ENCODE measurements around the gene NUDT2. TPM values are rescaled to one million over a fixed set of nuclear protein-coding genes. Genes with fewer than 3 reads are reported as not detected.
"Not testable (repeated sequence)": the region's sequence is repeated elsewhere in the genome, so short reads cannot be mapped to it uniquely, and the experiment has no call there.

NUDT2 gene
- total and polyA plus RNA-seq, 2 donors (not counting 1 experiment from before 2014, with no cell fraction given), result 47.1 to 50.8 TPM

DNA sequence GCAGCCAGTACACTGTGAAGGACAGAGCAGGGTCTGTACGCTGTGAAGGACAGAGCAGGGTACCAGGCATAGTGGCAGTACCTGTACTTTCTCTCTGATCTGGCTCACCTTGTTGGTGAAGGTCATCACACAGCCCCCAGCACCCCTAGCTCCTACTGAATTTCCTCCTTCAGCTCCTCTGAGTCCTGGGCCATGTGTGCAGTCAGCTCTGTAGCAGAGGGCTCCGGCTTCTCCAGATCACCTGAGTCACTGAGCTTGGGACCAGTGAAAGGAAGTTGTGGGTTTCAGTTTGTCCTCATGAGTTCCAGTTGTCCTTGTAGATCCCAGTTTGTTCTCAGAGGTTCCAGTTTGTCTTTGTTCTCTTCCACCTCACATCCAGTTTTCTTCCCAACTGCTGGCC lies 5.5 kb downstream of the NUDT2 start:
- Histone ChIP-seq H3K27me3 (ENCODE audit: control insufficient read depth, insufficient read depth, low read length) (no peaks in the 10 kb centered on the region), H2AFZ (ENCODE audit: low read length) (no peak overlapping the region), H3K9ac (ENCODE audit: insufficient read depth, low read length) (no peak overlapping the region), H3K27ac (ENCODE audit: insufficient read depth, low read length) (no peak overlapping the region), H3K9me3 (ENCODE audit: control insufficient read depth, insufficient read depth, low read depth, low read length) (no peaks in the 10 kb centered on the region), H3K4me2 (ENCODE audit: extremely low read depth, insufficient read depth, low read length) (no peak overlapping the region), H3K4me1 (ENCODE audit: control insufficient read depth, extremely low read depth, insufficient read depth, low read length) (no peaks in the 10 kb centered on the region), H3K79me2 (ENCODE audit: control insufficient read depth, insufficient read depth, low read length) (peaks cover 4% of the 10 kb centered on the region), H3K36me3 (ENCODE audit: control insufficient read depth, insufficient read depth, low read length) (no peaks in the 10 kb centered on the region), H4K20me1 (ENCODE audit: control insufficient read depth, extremely low read depth, insufficient read depth, low read length) (no peaks in the 10 kb centered on the region), H3K4me3 (replicated peaks in 1 of 4; ENCODE audit: control extremely low read depth in 1 of 4, insufficient read depth in 1 of 4, low read depth in 3 of 4, low read length in 4 of 4) (no peak overlapping the region)
- DNase-seq (ENCODE audit: low read depth in 2 of 2), result no peak
- TF ChIP-seq, protein P1, sequence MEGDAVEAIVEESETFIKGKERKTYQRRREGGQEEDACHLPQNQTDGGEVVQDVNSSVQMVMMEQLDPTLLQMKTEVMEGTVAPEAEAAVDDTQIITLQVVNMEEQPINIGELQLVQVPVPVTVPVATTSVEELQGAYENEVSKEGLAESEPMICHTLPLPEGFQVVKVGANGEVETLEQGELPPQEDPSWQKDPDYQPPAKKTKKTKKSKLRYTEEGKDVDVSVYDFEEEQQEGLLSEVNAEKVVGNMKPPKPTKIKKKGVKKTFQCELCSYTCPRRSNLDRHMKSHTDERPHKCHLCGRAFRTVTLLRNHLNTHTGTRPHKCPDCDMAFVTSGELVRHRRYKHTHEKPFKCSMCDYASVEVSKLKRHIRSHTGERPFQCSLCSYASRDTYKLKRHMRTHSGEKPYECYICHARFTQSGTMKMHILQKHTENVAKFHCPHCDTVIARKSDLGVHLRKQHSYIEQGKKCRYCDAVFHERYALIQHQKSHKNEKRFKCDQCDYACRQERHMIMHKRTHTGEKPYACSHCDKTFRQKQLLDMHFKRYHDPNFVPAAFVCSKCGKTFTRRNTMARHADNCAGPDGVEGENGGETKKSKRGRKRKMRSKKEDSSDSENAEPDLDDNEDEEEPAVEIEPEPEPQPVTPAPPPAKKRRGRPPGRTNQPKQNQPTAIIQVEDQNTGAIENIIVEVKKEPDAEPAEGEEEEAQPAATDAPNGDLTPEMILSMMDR (conservative IDR thresholded peaks at IDR 0.05 in 1 of 2, IDR thresholded peaks at IDR 0.05 in 1 of 2; ENCODE audit: low read depth in 1 of 2, low read length in 2 of 2), result no peak
- TF ChIP-seq EZH2 (IDR thresholded peaks at IDR 0.05; ENCODE audit: low read length, missing control alignments), result no peak

DNA sequence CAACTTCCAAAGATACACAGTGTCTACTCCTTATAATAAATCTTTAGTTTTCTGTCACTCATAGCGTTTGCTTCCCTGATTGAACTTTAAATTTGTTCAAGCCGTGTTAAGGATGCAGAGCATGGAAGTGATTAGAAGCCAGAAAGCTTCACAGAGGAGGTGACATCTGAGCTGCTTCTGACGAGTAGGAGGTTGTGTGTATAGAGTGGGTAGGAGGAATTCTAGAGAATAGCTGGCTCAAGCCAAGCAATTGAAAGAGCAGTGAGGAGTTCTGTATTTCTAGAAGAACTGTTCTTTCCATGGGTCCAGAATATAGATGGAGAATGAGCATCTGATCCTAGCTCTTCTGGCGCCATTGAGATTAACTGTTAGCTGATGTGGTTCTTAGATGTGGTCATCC lies 6.0 kb downstream of the NUDT2 start:
- no peak overlapping the region for H3K9ac ChIP-seq (ENCODE audit: insufficient read depth, low read length)
- no peaks in the 10 kb centered on the region for H4K20me1 ChIP-seq (ENCODE audit: control insufficient read depth, extremely low read depth, insufficient read depth, low read length)
- H3K36me3 ChIP-seq (ENCODE audit: control insufficient read depth, insufficient read depth, low read length), result peaks cover 1% of the 10 kb centered on the region
- no peak overlapping the region for H2AFZ ChIP-seq (ENCODE audit: low read length)
- no peaks in the 10 kb centered on the region for H3K4me1 ChIP-seq (ENCODE audit: control insufficient read depth, extremely low read depth, insufficient read depth, low read length)
- H3K4me3 ChIP-seq (replicated peaks in 1 of 4; ENCODE audit: control extremely low read depth in 1 of 4, insufficient read depth in 1 of 4, low read depth in 3 of 4, low read length in 4 of 4), result no peak overlapping the region
- peaks cover 3% of the 10 kb centered on the region for H3K79me2 ChIP-seq (ENCODE audit: control insufficient read depth, insufficient read depth, low read length)
- H3K27ac ChIP-seq (ENCODE audit: insufficient read depth, low read length), result no peak overlapping the region
- TF ChIP-seq, protein P1 (conservative IDR thresholded peaks at IDR 0.05 in 1 of 2, IDR thresholded peaks at IDR 0.05 in 1 of 2; ENCODE audit: low read depth in 1 of 2, low read length in 2 of 2), result no peak
- TF ChIP-seq EZH2 (IDR thresholded peaks at IDR 0.05; ENCODE audit: low read length, missing control alignments), result no peak
- H3K9me3 ChIP-seq (ENCODE audit: control insufficient read depth, insufficient read depth, low read depth, low read length), result no peaks in the 10 kb centered on the region
- no peaks in the 10 kb centered on the region for H3K27me3 ChIP-seq (ENCODE audit: control insufficient read depth, insufficient read depth, low read length)
- H3K4me2 ChIP-seq (ENCODE audit: extremely low read depth, insufficient read depth, low read length), result no peak overlapping the region
- no peak for DNase-seq (ENCODE audit: low read depth in 2 of 2)

DNA sequence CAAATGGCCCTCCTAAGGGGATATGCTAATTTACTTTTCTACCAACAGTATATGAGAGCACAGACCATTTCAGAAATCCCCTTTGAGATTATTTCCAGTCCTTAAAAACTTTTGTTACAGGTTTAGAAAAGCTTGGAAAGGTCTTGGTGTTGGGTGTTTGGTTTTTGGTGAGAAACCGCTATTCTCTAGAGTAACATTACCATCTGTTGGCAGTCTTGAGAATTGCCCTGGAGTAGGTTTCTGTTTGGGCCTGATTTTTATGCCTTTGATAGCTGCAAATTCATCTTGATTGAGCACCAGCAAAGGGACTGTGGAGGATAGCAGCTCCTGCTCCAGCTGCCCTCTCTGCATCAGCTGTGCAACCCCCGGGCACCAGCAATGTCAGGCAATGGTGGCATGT lies 8.0 kb downstream of the NUDT2 start:
- Histone ChIP-seq H3K27me3 (ENCODE audit: control insufficient read depth, insufficient read depth, low read length) (no peaks in the 10 kb centered on the region), H3K79me2 (ENCODE audit: control insufficient read depth, insufficient read depth, low read length) (peaks cover 2% of the 10 kb centered on the region), H2AFZ (ENCODE audit: low read length) (no peak overlapping the region), H3K36me3 (ENCODE audit: control insufficient read depth, insufficient read depth, low read length) (peaks cover 3% of the 10 kb centered on the region), H3K27ac (ENCODE audit: insufficient read depth, low read length) (no peak overlapping the region), H3K4me1 (ENCODE audit: control insufficient read depth, extremely low read depth, insufficient read depth, low read length) (no peaks in the 10 kb centered on the region), H4K20me1 (ENCODE audit: control insufficient read depth, extremely low read depth, insufficient read depth, low read length) (no peaks in the 10 kb centered on the region), H3K9ac (ENCODE audit: insufficient read depth, low read length) (no peak overlapping the region), H3K4me2 (ENCODE audit: extremely low read depth, insufficient read depth, low read length) (no peak overlapping the region), H3K9me3 (ENCODE audit: control insufficient read depth, insufficient read depth, low read depth, low read length) (no peaks in the 10 kb centered on the region), H3K4me3 (replicated peaks in 1 of 4; ENCODE audit: control extremely low read depth in 1 of 4, insufficient read depth in 1 of 4, low read depth in 3 of 4, low read length in 4 of 4) (no peak overlapping the region)
- TF ChIP-seq, protein P1 (conservative IDR thresholded peaks at IDR 0.05 in 1 of 2, IDR thresholded peaks at IDR 0.05 in 1 of 2; ENCODE audit: low read depth in 1 of 2, low read length in 2 of 2), result peak; percentile 27 to 36
- TF ChIP-seq EZH2 (IDR thresholded peaks at IDR 0.05; ENCODE audit: low read length, missing control alignments), result no peak
- peak in 1 of 2 donors; percentile 29 for DNase-seq (ENCODE audit: low read depth in 2 of 2)

GRCh38 chr9:34338079-34338478 lies 8.7 kb downstream of the NUDT2 start:
- not testable (repeated sequence) for H3K4me2 ChIP-seq (ENCODE audit: extremely low read depth, insufficient read depth, low read length); H2AFZ ChIP-seq (ENCODE audit: low read length); DNase-seq (ENCODE audit: low read depth in 2 of 2); H3K79me2 ChIP-seq (ENCODE audit: control insufficient read depth, insufficient read depth, low read length); H4K20me1 ChIP-seq (ENCODE audit: control insufficient read depth, extremely low read depth, insufficient read depth, low read length); H3K9ac ChIP-seq (ENCODE audit: insufficient read depth, low read length); H3K4me3 ChIP-seq (replicated peaks in 1 of 4; ENCODE audit: control extremely low read depth in 1 of 4, insufficient read depth in 1 of 4, low read depth in 3 of 4, low read length in 4 of 4); H3K36me3 ChIP-seq (ENCODE audit: control insufficient read depth, insufficient read depth, low read length); H3K4me1 ChIP-seq (ENCODE audit: control insufficient read depth, extremely low read depth, insufficient read depth, low read length); H3K9me3 ChIP-seq (ENCODE audit: control insufficient read depth, insufficient read depth, low read depth, low read length); H3K27ac ChIP-seq (ENCODE audit: insufficient read depth, low read length); H3K27me3 ChIP-seq (ENCODE audit: control insufficient read depth, insufficient read depth, low read length)

All from fibroblast of lung (primary cell).